ENCODE measurements around the gene ZFR.
"Not testable (repeated sequence)": the region's sequence is repeated elsewhere in the genome, so short reads cannot be mapped to it uniquely, and the experiment has no call there.

- TF ChIP-seq EZH2 (IDR thresholded peaks at IDR 0.05; ENCODE audit: borderline replicate concordance, low read depth, low read length); CEBPB (tag; IDR thresholded peaks at IDR 0.05); POLR2A (conservative IDR thresholded peaks at IDR 0.05); MAZ (CRISPR knock-in tag; conservative IDR thresholded peaks at IDR 0.05 in 1 of 2, IDR thresholded peaks at IDR 0.05 in 1 of 2); SMAD1 (IDR thresholded peaks at IDR 0.05; ENCODE audit: low read depth, low read length, partially characterized antibody); TBL1XR1 (IDR thresholded peaks at IDR 0.05; ENCODE audit: low read length in 2 of 2); ZBED1 (IDR thresholded peaks at IDR 0.05); BCL6 (CRISPR knock-in tag; IDR thresholded peaks at IDR 0.05): not testable (repeated sequence)
- TF ChIP-seq, protein P1, sequence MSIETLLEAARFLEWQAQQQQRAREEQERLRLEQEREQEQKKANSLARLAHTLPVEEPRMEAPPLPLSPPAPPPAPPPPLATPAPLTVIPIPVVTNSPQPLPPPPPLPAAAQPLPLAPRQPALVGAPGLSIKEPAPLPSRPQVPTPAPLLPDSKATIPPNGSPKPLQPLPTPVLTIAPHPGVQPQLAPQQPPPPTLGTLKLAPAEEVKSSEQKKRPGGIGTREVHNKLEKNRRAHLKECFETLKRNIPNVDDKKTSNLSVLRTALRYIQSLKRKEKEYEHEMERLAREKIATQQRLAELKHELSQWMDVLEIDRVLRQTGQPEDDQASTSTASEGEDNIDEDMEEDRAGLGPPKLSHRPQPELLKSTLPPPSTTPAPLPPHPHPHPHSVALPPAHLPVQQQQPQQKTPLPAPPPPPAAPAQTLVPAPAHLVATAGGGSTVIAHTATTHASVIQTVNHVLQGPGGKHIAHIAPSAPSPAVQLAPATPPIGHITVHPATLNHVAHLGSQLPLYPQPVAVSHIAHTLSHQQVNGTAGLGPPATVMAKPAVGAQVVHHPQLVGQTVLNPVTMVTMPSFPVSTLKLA (conservative IDR thresholded peaks at IDR 0.05): not testable (repeated sequence)
- TF ChIP-seq, protein P2, sequence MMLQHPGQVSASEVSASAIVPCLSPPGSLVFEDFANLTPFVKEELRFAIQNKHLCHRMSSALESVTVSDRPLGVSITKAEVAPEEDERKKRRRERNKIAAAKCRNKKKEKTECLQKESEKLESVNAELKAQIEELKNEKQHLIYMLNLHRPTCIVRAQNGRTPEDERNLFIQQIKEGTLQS (IDR thresholded peaks at IDR 0.05): not testable (repeated sequence)
- TF ChIP-seq, protein P2 (CRISPR knock-in tag; conservative IDR thresholded peaks at IDR 0.05): not testable (repeated sequence)
- TF ChIP-seq, protein P3, sequence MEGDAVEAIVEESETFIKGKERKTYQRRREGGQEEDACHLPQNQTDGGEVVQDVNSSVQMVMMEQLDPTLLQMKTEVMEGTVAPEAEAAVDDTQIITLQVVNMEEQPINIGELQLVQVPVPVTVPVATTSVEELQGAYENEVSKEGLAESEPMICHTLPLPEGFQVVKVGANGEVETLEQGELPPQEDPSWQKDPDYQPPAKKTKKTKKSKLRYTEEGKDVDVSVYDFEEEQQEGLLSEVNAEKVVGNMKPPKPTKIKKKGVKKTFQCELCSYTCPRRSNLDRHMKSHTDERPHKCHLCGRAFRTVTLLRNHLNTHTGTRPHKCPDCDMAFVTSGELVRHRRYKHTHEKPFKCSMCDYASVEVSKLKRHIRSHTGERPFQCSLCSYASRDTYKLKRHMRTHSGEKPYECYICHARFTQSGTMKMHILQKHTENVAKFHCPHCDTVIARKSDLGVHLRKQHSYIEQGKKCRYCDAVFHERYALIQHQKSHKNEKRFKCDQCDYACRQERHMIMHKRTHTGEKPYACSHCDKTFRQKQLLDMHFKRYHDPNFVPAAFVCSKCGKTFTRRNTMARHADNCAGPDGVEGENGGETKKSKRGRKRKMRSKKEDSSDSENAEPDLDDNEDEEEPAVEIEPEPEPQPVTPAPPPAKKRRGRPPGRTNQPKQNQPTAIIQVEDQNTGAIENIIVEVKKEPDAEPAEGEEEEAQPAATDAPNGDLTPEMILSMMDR (IDR thresholded peaks at IDR 0.05 in 2 of 3, conservative IDR thresholded peaks at IDR 0.05 in 1 of 3; ENCODE audit: insufficient read depth in 2 of 3, low read depth in 1 of 3, low read length in 3 of 3): not testable (repeated sequence)
Measured at GRCh38 chr5:32321787-32322186, 122.8 kb downstream of the ZFR start.
